GM11168 (cell line): ENCODE results near the gene RPN1.
"Not testable (repeated sequence)": the region's sequence is repeated elsewhere in the genome, so short reads cannot be mapped to it uniquely, and the experiment has no call there.

ENCODE experiments used
- in situ Hi-C: fragments of 300-500 bp; cut with MboI; formaldehyde crosslinking; loops from one replicate; pipeline ENCODE4 v1.12.0; 2022; ENCODE audit warnings: low sequenced_read_pairs; ENCODE audit not compliant: unreplicated experiment

The RPN1 gene

DNA sequence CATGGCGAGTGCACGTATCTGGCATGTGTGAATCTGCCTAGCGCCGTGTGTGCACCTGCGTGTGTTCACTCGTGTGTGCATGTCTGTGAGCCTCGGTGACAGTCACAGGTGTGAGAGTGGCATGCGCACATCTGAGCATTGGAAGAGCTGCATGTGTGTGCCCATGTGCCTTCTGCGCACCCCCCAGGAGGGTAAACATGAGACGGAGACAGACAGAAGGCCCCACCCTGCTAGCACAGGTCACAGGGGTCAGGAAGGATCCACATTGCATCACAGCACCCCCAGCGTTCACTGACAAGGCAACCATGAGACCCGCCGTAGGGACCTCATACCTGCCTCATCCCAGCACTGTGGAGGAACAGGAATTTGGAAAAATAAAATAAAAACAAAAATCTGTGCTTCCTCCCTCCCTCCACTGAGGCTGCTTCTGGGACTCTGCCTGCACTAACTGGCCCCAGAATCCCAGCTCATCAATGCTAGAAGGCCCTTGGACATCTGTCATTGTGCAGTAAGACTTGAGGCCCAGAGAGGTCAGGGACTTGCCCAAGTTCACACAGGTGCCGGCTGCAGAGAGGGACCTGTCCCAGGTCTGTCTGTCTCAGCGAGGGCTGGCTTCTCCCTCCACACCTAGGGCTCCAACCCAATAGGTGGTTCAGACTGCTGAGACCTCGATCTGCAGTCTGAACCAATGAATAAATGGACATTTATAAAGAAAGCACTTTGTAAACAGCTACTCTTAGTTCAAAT, 37.4 kb downstream of the RPN1 start:
- in situ Hi-C loops, result no loop called here

DNA sequence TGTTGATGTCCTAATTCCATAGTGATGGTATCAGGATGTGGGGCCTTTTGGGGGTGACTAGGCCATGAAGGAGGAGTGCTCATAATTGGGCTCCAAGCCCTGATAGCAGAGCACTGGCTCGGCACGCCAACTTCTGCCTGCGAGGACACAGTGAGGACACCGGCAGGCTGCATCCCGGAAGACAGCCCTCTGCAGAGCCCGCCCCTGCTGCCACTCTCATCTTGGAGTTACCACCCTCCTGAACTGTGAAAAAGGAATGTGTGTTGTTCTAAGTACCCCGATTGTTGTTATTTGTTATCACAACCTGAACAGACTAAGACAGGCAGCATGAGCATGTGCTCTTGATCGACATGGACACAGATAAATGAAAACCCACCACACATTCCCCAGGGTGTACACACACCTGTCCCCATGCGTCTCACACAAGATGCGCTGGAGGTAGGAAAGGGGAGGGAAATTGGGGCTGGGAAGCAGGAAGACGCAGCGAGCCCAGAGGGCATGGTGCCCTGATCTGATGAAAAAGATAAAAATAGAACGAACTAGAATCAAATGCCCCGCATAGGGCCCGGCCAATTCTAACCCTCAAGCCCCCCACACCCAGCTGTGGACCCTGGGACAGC, 40.1 kb downstream of the RPN1 start:
- in situ Hi-C loops, result no loop called here

DNA sequence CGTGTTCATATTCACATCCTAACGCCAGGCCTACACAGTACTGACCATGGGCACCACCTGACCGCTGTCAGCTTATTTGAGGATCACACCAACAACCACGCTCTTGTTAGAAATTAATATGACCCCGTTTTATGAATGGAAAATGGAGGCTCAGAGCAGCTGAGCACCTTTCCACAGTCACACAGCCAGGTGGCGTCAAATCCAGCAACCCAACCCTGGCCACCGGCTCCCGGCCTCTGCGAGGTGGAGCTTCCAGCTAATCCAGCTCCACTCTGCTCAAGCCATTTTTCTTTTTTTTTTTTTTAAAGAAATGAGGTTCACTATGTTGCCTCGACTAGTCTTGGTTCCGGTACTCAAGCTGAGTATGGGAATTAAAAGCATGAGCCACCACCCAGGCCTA, 41.3 kb downstream of the RPN1 start:
- in situ Hi-C loops, result loop anchor here (10.0 kb wide), 1 partner anchor 184 kb away; no protein-coding TSS in a partner anchor

DNA sequence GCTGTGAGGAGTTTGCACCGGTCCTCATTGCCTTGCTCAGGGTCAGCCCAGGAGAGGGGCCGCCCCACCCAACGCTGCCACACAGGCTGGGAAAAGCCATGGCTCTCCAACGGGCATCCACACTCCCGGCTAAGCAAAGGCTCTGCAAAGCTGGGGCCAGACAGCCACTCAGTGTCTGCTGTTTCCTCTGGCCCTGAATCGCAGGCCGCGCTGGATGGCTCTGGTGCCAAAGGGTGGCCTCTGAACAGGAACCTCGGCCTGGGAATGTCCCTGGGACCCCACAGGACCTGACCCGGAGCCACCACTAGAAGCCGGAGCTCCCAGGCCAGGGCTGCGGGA, 42.9 kb downstream of the RPN1 start:
- in situ Hi-C loops, result loop anchor here (10.0 kb wide), 1 partner anchor 183 kb away; no protein-coding TSS in a partner anchor

DNA sequence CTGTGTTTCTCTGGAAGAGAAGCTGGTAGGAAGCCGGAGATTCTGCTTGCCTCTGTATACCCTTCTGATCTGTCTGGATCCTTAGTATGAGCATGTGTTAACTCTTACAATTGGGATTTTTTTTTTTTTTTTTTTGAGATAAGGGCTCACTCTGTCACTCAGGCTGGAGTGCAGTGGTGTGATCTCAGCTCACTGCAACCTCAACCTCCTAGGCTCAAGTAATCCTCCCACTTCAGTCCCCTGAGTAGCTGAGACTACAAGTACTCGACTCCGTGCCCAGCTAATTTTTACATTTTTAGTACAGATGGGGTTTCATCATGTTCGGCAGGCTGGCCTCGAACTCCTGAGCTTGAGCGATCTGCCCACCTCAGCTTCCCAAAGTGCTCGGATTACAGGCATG, 44.5 kb downstream of the RPN1 start:
- in situ Hi-C loops, result loop anchor here (10.0 kb wide), 1 partner anchor 181 kb away; no protein-coding TSS in a partner anchor

DNA sequence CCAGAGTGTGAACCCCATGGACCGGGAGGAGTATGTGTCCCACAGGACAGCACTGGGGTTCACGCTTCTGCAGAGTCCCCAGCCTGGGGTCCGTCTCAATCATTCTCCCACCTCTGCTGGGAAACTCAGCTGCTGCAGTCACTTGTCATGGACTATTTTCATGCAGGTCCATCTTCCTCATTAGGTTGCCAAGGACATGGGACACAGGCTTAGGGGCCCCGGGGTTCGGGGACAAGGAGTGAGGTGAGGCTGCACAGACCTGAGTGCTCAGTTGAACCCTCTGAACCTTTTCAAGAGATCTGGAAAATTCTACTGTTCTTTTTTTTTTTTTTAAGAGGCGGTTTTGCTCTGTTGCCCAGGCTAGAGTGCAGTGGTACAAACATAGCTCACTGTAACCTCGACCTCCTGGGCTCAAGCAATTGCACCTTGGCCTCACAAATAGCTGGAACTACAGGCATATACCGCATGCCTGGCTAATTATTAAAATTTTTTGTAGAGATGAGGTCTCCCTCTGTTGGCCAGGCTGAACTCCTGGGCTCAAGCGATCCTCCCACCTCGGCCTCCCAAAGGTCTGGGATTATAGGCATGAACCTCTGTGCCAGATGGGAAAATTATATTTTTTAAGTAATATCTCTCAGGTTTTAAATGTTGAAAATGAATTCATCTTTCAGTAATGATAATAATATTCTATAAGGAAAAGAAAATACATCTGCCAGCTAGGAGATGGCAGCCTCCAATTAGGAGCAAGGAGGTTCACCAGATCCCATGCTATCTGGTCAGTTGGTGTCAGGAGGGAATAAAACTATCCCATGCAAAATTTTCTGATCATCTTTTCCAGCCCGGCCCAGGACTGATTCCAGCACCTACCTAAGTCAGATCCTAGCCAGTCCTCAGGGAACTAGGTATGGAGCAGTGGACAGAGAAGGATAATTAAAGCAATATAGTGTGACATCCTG, 45.2 kb downstream of the RPN1 start:
- in situ Hi-C loops, result loop anchor here (10.0 kb wide), 1 partner anchor 181 kb away; no protein-coding TSS in a partner anchor

DNA sequence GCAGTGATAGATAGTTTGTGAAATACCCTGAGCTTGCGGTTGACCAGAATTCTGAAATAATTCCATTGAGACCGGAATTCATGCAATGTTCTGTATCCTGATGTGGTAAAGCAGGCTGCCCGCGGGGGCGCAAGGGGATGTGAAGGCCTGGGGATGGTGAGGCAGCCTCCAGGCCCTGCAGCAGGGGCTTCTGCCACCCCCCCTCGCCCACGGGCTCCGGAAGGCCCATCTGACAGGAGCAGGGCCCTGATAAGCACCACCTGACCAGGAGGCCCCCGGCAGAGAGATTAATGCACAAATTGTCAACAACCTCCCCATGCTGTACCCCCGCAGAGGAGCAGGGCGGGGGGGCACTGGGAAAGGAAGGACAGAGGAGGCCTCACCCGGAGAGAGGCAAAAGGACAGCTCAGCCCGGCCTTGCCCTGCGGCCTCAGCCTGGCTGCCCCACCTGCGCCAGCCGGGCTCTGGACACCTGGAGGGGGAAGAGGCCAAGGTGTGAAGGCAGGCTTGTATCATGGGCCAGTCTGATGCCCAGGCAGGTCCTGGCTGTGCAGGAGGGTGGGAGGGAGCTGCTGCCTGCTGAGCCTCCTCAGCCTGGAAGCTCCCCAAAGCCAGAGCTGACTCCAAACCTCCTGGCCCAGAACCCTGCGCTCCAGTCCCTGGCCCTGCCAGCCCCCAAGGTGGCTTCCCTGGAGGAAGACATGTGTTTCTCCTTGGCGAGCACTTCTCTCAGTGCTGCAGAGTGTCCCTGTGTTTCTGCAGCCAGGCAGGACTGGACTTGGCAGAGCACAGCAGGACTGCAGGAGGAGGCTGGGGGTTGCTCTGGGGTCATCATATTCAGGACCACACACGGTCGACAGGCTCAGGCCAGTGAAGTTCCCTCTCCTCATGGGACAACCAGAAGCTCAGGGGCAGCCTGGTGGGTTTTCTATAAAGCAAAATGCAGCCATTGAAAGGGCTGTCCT, 46.5 kb downstream of the RPN1 start:
- in situ Hi-C loops, result loop anchor here (10.0 kb wide), 1 partner anchor 179 kb away; no protein-coding TSS in a partner anchor

DNA sequence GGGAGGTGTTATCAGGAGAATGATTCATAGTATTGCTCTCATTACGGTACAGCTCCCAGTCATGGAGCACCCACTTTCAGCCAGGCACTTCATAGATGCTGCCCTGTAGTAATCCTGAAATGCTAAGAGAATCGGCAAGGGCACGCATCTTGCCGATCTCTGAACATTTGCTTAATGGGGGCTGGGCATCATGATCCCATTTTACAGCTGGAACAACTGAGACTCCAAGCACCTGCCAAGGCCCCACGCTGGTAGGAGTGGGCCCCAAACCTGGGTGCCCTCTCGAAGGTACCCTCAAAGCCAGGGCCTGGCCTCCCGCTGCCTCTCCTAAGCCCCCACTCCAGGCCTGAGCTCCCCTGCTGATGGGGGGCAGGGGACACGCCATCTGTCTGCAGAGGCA, 47.3 kb downstream of the RPN1 start:
- in situ Hi-C loops, result loop anchor here (10.0 kb wide), 1 partner anchor 179 kb away; no protein-coding TSS in a partner anchor

DNA sequence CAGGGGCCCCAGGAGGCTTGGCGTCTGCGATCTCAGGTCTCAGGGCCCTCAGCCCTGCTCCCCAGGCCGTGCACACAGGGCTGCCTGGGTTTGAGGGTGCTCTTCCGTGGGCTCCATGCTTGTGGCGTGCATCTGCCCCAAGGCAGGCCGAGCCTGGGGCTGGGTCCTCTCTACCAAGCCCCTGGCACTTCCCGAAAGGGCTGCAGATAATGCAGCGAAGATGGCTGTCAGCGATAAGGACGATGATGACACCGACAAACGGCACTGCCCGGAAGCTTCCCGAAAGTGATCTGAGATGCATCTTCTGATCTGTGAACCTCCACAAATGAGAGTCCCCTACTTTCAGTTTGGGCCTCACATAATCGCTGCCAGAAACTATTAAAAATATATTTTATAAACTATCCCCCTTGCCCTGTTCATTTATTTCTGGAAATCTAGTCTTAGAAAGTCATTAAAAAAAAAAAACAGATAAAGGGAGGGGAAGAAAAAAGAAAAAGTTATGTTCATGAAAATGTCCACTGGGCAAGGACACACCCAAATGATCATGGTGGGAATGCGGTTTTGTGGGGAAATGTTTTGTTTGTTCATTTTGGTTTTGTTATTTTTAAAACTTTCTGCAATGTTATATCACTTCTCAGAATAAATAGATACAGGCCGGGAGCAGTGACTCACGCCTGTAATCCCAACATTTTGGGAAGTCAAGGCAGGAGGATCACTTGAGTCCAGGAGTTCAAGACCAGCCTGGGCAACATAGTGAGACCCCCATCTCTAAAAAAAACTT, 51.5 kb downstream of the RPN1 start:
- in situ Hi-C loops, result no loop called here

DNA sequence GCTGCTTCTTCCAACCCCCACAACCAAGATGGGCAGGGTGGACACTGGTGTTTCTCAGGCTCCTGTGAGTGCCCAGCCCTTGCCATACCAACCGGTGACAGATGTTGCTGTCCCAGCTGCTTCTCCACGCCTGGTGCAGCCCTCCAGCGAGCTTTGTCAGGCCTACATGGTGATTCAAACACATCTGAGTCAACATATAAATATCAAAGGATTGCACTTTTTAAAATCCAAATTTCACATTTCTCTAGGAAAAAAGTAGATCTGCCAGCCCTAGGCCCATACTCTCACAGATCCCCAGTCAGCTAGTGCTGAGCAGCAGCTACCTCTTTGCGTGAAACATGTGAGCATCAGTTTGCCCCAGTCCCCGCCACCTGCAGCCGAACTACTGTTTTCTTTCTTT, 52.7 kb downstream of the RPN1 start:
- in situ Hi-C loops, result no loop called here

DNA sequence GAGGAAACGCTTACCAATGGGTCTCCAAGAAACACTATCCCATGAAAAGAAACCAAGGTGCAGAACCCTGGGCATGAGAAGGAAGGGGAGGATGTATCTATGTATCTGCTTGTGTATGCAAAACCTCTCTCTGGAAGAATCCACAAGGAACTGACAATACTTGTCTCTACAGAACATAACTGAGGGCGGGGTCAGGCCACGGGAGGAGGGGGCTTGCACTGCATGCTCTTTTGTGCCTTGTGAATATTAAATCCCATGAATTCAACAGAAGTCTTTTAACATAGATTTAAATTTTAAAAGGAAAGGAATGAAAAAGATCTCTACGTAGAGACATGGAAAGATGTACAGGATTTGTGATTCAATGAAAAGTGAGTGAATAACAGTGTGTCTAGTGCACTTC, 57.8 kb downstream of the RPN1 start:
- in situ Hi-C loops, result no loop called here

DNA sequence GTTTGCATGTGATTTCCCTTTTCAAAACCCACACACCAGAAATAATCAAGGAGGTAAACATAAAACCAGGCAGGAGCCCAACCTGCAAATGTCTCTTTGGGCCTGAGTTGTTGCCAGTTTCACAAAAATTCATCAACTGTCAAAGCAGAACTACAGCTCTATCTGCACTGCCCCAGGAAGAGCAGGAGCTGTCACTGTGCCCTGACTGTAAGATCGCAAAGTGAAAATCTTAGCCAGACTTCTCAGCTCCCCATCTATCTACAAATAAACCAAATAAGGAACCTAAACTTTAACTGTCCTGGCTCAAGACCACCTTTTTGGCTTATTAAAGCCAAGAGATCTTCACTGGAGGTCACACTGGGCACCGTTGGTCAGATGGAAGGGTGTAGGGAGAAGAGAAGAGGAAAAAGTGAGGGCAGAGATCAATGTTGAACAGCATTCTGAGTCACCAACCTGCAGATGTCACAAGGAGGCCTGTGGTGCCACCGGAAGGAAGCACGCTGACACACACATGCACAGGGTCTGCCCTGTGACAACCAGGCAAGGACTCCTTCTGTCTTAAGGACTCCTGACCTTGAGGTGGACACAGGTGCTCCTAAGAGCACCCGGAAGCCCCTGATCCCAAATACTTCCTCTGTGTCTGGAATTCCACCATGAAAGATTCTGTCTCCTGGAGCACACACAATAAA, 58.7 kb downstream of the RPN1 start:
- in situ Hi-C loops, result no loop called here

DNA sequence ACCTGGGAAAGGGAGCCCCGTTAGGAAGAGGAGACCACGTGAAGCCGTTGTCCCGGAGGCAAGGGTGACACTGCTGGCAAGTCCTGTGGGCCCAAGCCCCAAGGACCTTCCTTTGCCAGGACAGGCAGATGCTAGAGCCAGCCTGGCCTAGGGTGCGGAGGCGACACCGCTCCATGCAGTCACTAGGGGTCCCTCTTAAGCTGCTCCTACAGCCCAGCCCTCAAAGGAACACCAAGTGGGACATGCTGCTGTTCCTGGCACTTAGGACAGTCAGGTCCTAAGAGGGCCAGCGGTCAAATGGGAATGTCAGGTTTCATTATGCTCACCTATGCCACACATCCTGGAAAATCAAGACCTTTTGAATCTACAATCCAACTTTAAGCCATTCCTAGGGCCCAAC, 59.7 kb downstream of the RPN1 start:
- in situ Hi-C loops, result no loop called here

DNA sequence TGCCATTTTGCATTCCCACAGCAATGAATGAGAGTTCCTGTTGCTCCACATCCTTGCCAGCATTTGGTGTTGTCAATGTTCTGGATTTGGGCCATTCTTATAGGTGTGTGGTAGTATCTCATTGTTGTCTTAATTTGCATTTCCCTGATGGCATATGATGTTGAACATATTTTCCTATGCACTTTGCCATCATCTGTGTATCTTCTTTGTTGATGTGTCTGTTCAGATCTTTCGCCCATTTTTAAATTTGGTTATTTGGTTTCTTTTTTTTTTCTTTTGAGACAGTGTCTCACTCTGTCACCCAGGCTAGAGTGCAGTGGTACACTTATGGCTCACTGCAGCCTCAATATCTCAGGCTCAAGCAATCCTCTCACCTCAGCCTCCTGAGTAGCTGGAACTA, 60.6 kb downstream of the RPN1 start:
- in situ Hi-C loops, result not testable (repeated sequence)

DNA sequence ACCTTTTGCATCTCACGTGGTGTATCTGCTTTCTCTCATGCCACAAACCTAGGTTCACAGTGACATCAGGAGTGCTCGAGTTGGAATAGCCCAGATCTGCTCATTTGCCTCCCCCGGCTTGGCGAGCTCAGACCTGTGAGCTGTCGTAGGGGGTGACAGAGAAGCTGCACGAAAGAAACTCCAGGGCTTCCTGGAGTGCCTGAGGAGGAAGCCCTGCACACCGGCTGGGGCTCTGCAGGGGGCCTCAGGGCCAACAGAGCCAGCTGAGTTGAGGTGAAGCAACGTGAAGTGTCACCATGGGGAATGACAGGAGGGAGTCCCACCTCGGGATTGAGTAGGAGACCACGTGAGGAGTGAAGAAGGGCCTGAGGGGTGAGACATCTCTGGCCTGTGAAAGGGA, 62.5 kb downstream of the RPN1 start:
- in situ Hi-C loops, result no loop called here

DNA sequence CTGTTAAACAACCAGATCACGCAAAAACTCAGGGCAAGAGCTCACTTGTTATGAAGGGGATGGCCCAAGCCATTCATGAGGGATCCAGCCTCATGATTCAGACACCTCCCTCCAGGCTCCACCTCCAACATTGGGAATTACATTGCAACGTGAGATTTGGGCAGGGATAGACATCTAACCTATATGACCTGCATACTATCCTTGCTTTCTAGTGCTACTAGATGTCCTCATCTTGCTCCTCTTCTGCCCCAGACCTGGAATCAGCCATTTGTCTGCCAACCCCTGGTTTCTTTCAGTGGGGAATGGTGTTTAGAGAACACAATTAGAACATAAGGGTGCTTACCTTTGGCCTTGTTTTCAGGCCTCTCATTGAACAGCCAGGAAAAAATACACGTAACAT, 63.2 kb downstream of the RPN1 start:
- in situ Hi-C loops, result no loop called here

DNA sequence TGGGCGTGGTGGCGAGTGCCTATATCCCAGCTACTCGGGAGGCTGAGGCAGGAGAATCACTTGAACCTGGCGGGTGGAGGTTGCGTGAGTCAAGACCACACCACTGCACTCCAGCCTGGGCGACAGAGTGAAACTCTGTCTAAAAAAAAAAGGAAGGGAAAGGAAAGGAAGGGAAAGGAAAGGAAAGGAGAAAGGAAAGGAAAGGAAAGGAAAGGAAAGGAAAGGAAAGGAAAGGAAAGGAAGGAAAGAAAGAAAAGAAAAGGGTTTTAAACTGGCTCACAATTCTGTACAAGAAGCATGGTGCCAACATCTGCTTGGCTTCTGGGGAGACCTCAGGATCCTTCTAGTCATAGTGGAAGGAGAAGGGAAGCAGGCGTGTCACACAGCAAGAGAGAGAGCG, 63.7 kb downstream of the RPN1 start:
- in situ Hi-C loops, result not testable (repeated sequence)

DNA sequence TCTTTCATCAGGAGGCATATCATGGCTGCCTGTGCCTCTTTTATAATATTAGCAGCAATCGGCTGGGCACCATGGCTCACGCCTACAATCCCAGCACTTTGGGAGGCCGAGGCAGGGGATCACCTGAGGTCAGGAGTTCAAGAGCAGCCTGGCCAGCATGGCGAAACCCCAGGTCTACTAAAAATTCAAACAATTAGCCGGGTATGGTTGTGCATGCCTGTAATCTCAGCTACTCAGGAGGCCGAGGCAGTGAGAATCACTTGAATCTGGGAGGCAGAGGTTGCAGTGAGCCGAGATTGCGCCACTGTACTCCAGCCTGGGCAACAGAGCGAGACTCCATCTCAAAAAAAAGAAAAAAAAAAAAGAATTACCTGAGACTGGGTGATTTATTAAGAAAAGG, 64.2 kb downstream of the RPN1 start:
- in situ Hi-C loops, result not testable (repeated sequence)
